HL-60 (cell line): ENCODE measurements around the gene ORC3.

Experiments
- DNase-seq, 2 experiments: peaks; one replicate each; pipeline ENCODE4 v3.0.0-alpha.2; 2010 to 2020; ENCODE audit warnings: low read depth in 1 of 2, low spot score in 1 of 2
- H3K27ac ChIP-seq: fragments of 250-450 bp; sonication (Bioruptor Pico); replicated peaks from 2 replicates; pipeline ENCODE4 v1.5.1; 2020; ENCODE audit warnings: mild to moderate bottlenecking, moderate library complexity
- H3K27me3 ChIP-seq: fragments of 250-450 bp; sonication (Bioruptor Pico); 2 replicates; pipeline ENCODE4 v1.5.1; 2021; ENCODE audit warnings: mild to moderate bottlenecking, moderate library complexity; ENCODE audit not compliant: insufficient read depth, poor library complexity, severe bottlenecking
- H3K4me3 ChIP-seq: replicated peaks from 2 replicates; pipeline ENCODE4 v1.5.1; 2011; ENCODE audit warnings: mild to moderate bottlenecking, control low read depth, low read length; ENCODE audit not compliant: insufficient read depth
- CTCF ChIP-seq: IDR thresholded peaks from one replicate; pipeline ENCODE4 v1.5.1; 2011; ENCODE audit warnings: low read length, control low read depth, inconsistent platforms; ENCODE audit not compliant: insufficient read depth
- GABPA ChIP-seq: IDR thresholded peaks from 2 replicates; pipeline ENCODE4 v1.6.1; 2012; ENCODE audit warnings: low read depth
- POLR2AphosphoS5 ChIP-seq: IDR thresholded peaks from 2 replicates; pipeline ENCODE4 v1.6.1; 2012; ENCODE audit warnings: low read depth
- REST ChIP-seq: IDR thresholded peaks from 2 replicates; pipeline ENCODE4 v1.6.1; 2012; ENCODE audit warnings: low read depth; ENCODE audit not compliant: insufficient replicate concordance
- SPI1 ChIP-seq: IDR thresholded peaks from 2 replicates; pipeline ENCODE4 v1.6.1; 2012; ENCODE audit warnings: low read depth, mild to moderate bottlenecking, borderline replicate concordance
- long read RNA-seq: library from polyadenylated mRNA; unstranded; transcript quantifications from one replicate; pipeline ENCODE4 v2.0.0, GENCODE V29; 2020

Gene ORC3
- long read RNA-seq, transcript ORC3-201 (20 exons, 2,501 nt) = minor isoform, 87 of 399 reads
- long read RNA-seq, transcript ORC3-202 (20 exons, 2,512 nt) = major isoform, 164 of 399 reads
- long read RNA-seq, partial matches to known transcripts = 51 of 399 reads
- long read RNA-seq, other reads (novel, unspliced or antisense) = 97 of 399 reads

DNA sequence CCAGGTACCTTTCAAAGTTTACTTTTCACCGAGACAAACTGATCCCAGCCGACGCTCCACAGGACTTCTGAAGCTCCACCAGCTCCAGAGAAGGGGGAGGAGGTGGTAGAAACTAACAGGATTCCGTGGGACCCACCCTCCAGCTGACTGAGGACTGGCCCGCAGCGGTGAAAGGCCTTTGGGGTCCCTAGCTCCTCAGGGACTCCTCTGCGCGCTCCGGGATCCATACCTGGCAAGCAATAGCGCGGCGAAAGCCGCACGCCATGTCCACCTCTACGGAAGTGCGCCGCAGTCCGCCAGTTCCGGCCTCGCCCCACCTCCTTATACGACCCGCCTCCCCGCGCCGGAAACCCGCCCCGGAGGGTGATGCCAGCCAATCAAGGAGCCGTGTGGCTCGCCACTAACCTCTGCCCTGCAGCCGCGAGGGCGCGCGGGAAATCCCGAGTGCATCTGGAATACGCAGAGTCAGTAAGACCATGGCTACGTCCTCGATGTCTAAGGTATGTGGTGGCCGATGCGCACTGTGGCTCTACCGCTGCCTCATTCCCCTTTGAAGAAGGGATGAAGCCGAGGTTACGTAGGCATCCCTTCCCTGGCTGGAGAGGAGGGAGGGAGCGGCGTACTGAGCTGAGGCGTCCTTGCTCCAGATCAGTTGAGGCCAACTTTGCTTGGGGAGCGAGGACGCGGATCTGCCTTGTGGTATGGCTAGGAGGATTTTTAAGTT is at the start of gene ORC3, which contains the start of gene RARS2:
ORC3 (plus strand) TSS at position 443 of the 724 bp plus-strand sequence; CDS start at position 477, 34 bp downstream.
RARS2 (minus strand) TSS at position 295 of the 724 bp plus-strand sequence; CDS start at position 265, 30 bp downstream.
- DNase-seq = peak; percentile 86 to 97
- no peaks in the 10 kb centered on the region for H3K27me3 ChIP-seq
- H3K27ac ChIP-seq = peak within 1 kb of the TSS; percentile 75
- H3K4me3 ChIP-seq = peak within 1 kb of the TSS; percentile 61
- TF ChIP-seq REST (no peak), GABPA (peak; percentile 90), SPI1 (peak; percentile 55; the same call in 1 of the 2 replicates), POLR2AphosphoS5 (peak; percentile 90), CTCF (no peak)

- Histone ChIP-seq H3K4me3 (no peak overlapping the region), H3K27ac (no peak overlapping the region), H3K27me3 (no peaks in the 10 kb centered on the region)
- no peak for DNase-seq
- TF ChIP-seq CTCF (no peak), GABPA (no peak), REST (no peak), SPI1 (no peak), POLR2AphosphoS5 (no peak)
Observed at GRCh38 chr6:87540539-87540938, 49.4 kb upstream of the ORC3 start.

- Histone ChIP-seq H3K27me3 (no peaks in the 10 kb centered on the region), H3K27ac (no peak overlapping the region), H3K4me3 (no peak overlapping the region)
- no peak for TF ChIP-seq GABPA
- TF ChIP-seq CTCF = no peak
- no peak for TF ChIP-seq SPI1
- no peak for TF ChIP-seq POLR2AphosphoS5
- TF ChIP-seq REST = no peak
- DNase-seq = no peak
Observed at GRCh38 chr6:87541041-87541440, 48.9 kb upstream of the ORC3 start.
